Measurements from ENCODE around the gene KCMF1. TPM values are rescaled to one million over a fixed set of nuclear protein-coding genes. Genes with fewer than 3 reads are reported as not detected.
A peak's percentile ranks its signal among the peaks of the same experiment; 100 is the strongest.

Gene KCMF1
- total and polyA plus RNA-seq, 9 of the 15 experiments (the other 6 are each of a cell fraction or from before 2014, with no cell fraction given): 6.8 to 88.2 (median 46.5) TPM

DNA sequence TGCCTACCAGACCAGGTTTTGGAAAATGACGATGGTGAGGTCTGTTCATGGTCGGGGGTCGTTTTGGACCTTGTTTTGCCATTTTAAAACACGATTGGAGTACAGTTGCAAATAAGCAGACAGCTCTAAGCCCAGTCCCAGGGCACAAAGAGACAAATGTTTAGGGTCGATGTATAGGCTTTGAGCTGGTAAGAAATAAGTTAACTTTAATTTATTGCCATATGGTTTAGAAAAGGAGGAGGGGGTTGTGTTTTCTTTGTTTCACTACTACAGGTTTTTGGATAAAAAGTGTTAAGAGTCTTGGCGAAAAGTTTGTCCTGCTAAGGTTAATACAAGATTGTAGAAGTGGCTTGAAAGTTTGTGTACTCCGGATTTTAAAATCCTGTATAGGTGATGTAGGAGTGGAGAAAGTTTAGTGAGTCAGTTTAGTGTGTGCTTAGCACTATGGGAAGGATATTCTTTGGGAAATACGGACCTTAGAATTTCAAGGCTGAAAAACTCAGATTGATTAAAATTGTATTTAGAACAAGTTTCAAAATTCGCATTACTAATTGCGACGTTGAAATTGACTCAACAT lies 1.3 kb downstream of the KCMF1 start (continued):
- TF ChIP-seq TAF1 (IDR thresholded peaks at IDR 0.05; ENCODE audit: control insufficient read depth, extremely low read depth, insufficient read depth, low read length, severe bottlenecking) (peak; percentile 5), POLR2AphosphoS2 (IDR thresholded peaks at IDR 0.05; ENCODE audit: low read length) (no peak), ZNF766 (CRISPR knock-in tag; conservative IDR thresholded peaks at IDR 0.05) (no peak), TCFL5 (CRISPR knock-in tag; conservative IDR thresholded peaks at IDR 0.05) (no peak), ZFP36 (IDR thresholded peaks at IDR 0.05; ENCODE audit: low read depth, low read length, partially characterized antibody) (no peak), YBX1 (IDR thresholded peaks at IDR 0.05) (no peak), STAT5B (CRISPR knock-in tag; IDR thresholded peaks at IDR 0.05) (no peak), GTF2A2 (tag; IDR thresholded peaks at IDR 0.05) (no peak), U2AF1 (optimal IDR thresholded peaks at IDR 0.05; ENCODE audit: low read depth, low read length) (no peak), FOXM1 (IDR thresholded peaks at IDR 0.05; ENCODE audit: low read depth) (no peak), FOXM1 (CRISPR knock-in tag; IDR thresholded peaks at IDR 0.05; ENCODE audit: low read depth) (no peak), NCOA1 (IDR thresholded peaks at IDR 0.05; ENCODE audit: low read depth) (no peak), NCOA6 (IDR thresholded peaks at IDR 0.05) (no peak), MECOM (CRISPR knock-in tag; IDR thresholded peaks at IDR 0.05) (no peak), SMAD4 (CRISPR knock-in tag; conservative IDR thresholded peaks at IDR 0.05) (no peak)
- TF ChIP-seq, protein P1, sequence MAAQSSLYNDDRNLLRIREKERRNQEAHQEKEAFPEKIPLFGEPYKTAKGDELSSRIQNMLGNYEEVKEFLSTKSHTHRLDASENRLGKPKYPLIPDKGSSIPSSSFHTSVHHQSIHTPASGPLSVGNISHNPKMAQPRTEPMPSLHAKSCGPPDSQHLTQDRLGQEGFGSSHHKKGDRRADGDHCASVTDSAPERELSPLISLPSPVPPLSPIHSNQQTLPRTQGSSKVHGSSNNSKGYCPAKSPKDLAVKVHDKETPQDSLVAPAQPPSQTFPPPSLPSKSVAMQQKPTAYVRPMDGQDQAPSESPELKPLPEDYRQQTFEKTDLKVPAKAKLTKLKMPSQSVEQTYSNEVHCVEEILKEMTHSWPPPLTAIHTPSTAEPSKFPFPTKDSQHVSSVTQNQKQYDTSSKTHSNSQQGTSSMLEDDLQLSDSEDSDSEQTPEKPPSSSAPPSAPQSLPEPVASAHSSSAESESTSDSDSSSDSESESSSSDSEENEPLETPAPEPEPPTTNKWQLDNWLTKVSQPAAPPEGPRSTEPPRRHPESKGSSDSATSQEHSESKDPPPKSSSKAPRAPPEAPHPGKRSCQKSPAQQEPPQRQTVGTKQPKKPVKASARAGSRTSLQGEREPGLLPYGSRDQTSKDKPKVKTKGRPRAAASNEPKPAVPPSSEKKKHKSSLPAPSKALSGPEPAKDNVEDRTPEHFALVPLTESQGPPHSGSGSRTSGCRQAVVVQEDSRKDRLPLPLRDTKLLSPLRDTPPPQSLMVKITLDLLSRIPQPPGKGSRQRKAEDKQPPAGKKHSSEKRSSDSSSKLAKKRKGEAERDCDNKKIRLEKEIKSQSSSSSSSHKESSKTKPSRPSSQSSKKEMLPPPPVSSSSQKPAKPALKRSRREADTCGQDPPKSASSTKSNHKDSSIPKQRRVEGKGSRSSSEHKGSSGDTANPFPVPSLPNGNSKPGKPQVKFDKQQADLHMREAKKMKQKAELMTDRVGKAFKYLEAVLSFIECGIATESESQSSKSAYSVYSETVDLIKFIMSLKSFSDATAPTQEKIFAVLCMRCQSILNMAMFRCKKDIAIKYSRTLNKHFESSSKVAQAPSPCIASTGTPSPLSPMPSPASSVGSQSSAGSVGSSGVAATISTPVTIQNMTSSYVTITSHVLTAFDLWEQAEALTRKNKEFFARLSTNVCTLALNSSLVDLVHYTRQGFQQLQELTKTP (IDR thresholded peaks at IDR 0.05; ENCODE audit: low read depth in 1 of 2, partially characterized antibody in 2 of 2): no peak
- TF ChIP-seq, protein P2, sequence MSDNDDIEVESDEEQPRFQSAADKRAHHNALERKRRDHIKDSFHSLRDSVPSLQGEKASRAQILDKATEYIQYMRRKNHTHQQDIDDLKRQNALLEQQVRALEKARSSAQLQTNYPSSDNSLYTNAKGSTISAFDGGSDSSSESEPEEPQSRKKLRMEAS (CRISPR knock-in tag; IDR thresholded peaks at IDR 0.05): no peak
- TF ChIP-seq, protein P3, sequence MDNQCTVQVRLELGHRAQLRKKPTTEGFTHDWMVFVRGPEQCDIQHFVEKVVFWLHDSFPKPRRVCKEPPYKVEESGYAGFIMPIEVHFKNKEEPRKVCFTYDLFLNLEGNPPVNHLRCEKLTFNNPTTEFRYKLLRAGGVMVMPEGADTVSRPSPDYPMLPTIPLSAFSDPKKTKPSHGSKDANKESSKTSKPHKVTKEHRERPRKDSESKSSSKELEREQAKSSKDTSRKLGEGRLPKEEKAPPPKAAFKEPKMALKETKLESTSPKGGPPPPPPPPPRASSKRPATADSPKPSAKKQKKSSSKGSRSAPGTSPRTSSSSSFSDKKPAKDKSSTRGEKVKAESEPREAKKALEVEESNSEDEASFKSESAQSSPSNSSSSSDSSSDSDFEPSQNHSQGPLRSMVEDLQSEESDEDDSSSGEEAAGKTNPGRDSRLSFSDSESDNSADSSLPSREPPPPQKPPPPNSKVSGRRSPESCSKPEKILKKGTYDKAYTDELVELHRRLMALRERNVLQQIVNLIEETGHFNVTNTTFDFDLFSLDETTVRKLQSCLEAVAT (IDR thresholded peaks at IDR 0.05): peak in 1 of 2 experiments; percentile 47; a peak in 1 of 4 replicates
- TF ChIP-seq, protein P4, sequence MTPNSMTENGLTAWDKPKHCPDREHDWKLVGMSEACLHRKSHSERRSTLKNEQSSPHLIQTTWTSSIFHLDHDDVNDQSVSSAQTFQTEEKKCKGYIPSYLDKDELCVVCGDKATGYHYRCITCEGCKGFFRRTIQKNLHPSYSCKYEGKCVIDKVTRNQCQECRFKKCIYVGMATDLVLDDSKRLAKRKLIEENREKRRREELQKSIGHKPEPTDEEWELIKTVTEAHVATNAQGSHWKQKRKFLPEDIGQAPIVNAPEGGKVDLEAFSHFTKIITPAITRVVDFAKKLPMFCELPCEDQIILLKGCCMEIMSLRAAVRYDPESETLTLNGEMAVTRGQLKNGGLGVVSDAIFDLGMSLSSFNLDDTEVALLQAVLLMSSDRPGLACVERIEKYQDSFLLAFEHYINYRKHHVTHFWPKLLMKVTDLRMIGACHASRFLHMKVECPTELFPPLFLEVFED (CRISPR knock-in tag; conservative IDR thresholded peaks at IDR 0.05): no peak
- TF ChIP-seq, protein P5, sequence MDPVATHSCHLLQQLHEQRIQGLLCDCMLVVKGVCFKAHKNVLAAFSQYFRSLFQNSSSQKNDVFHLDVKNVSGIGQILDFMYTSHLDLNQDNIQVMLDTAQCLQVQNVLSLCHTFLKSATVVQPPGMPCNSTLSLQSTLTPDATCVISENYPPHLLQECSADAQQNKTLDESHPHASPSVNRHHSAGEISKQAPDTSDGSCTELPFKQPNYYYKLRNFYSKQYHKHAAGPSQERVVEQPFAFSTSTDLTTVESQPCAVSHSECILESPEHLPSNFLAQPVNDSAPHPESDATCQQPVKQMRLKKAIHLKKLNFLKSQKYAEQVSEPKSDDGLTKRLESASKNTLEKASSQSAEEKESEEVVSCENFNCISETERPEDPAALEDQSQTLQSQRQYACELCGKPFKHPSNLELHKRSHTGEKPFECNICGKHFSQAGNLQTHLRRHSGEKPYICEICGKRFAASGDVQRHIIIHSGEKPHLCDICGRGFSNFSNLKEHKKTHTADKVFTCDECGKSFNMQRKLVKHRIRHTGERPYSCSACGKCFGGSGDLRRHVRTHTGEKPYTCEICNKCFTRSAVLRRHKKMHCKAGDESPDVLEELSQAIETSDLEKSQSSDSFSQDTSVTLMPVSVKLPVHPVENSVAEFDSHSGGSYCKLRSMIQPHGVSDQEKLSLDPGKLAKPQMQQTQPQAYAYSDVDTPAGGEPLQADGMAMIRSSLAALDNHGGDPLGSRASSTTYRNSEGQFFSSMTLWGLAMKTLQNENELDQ (CRISPR knock-in tag; IDR thresholded peaks at IDR 0.05; ENCODE audit: borderline replicate concordance): no peak

Measured in K562 (cell line).